Naive thymus-derived CD8-positive, alpha-beta T cell (primary cell): ENCODE results near the gene ORAI3. TPM values are rescaled to one million over a fixed set of nuclear protein-coding genes. Genes with fewer than 3 reads are reported as not detected.
A peak's percentile ranks its signal among the peaks of the same experiment; 100 is the strongest.
"Not testable (repeated sequence)": the region's sequence is repeated elsewhere in the genome, so short reads cannot be mapped to it uniquely, and the experiment has no call there.

ENCODE experiments used
- ATAC-seq, 2 donors: fragments of 150-1000 bp; cut with Tn5 transposase in 1 of 2; sonication (Bioruptor Pico), chemical (Tn5 transposase) in 1 of 2; 1 replicate in 1 of 2; 2 replicates in 1 of 2; pipeline ENCODE4 v1.10.0; 2021; ENCODE audit warnings: mild to moderate bottlenecking in 2 of 2, moderate library complexity in 2 of 2
- POLR2A ChIA-PET: fragments of 350-600 bp; sonication (Branson Sonifier 250); formaldehyde crosslinking; loops from one replicate; lab custom pipeline; 2021; ENCODE audit warnings: antibody characterized with exemption; lab: Charles Lee
- DNase-seq, 10 donors: peaks; one replicate each; pipeline versions ENCODE4 v3.0.0 to v3.0.0-alpha.2; 2020 to 2022
- H3K27ac Mint-ChIP-seq, 10 donors: one replicate each; pipeline ENCODE4 v1.8.0; 2020 to 2022; ENCODE audit warnings: mild to moderate bottlenecking in 10 of 10, mixed read lengths in 10 of 10, moderate library complexity in 4 of 10, inconsistent platforms in 1 of 10
- H3K27me3 Mint-ChIP-seq, 5 donors: one replicate each; pipeline ENCODE4 v1.8.0; 2021 to 2022; ENCODE audit warnings: mixed read lengths in 5 of 5
- H3K36me3 Mint-ChIP-seq, 3 donors: one replicate each; pipeline ENCODE4 v1.8.0; 2020 to 2022; ENCODE audit warnings: mixed read lengths in 3 of 3, mild to moderate bottlenecking in 2 of 3, inconsistent platforms in 1 of 3
- H3K4me1 Mint-ChIP-seq, 4 donors: one replicate each; pipeline ENCODE4 v1.8.0; 2021 to 2022; ENCODE audit warnings: mixed read lengths in 4 of 4
- H3K4me3 Mint-ChIP-seq, 10 donors: one replicate each; pipeline ENCODE4 v1.8.0; 2020 to 2022; ENCODE audit warnings: mild to moderate bottlenecking in 10 of 10, mixed read lengths in 10 of 10, moderate library complexity in 6 of 10, inconsistent platforms in 1 of 10
- H3K9me3 Mint-ChIP-seq, 9 donors: one replicate each; pipeline ENCODE4 v1.8.0; 2020 to 2022; ENCODE audit warnings: mixed read lengths in 9 of 9, mild to moderate bottlenecking in 3 of 9, inconsistent platforms in 1 of 9, moderate library complexity in 1 of 9
- polyA plus RNA-seq, 3 donors: library from polyadenylated mRNA; unstranded; fragments of 300-500 nt; fragmentation: Illumina TruSeq; gene quantifications; one replicate each; pipeline ENCODE4 v1.2.3, GENCODE V29; 2021
- total RNA-seq, 8 experiments: library from RNA in 2 of 8; stranded (reverse) in 2 of 8; gene quantifications; one replicate each; pipeline ENCODE4 v1.2.3 and lab custom pipeline; 2021 to 2026

Gene ORAI3
- total and polyA plus RNA-seq, 5 experiments from 2014 or later: 15.2 to 20.8 (median 16.0) TPM

DNA sequence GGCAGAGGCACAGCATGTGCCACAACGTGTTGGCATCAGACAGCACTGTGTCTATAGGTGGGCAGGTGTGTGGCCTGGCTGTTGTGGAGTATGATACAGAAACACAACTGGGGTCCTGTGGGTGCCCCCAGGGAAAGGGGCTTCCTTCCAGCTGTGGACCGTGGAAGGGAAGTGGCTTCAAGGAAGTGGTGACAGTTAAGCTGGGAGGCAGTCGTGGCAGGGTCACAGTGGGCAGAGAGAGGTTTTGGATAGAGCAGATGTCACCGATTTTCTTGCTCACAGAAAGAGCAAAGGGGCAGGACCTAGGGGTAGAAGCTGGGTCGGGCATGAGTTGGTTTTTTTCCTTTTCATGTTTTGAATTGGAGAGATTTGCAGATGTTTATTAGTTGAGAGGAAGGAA lies 11.2 kb upstream of the ORAI3 start:
- H3K4me3 Mint-ChIP-seq: no peak overlapping the region
- H3K36me3 Mint-ChIP-seq: peaks cover 0 to 4% (median 0%) of the 10 kb centered on the region in 3 donors
- H3K9me3 Mint-ChIP-seq: no peaks in the 10 kb centered on the region
- peak overlapping the region in 2 of 10 donors; percentile 0 to 80 for H3K27ac Mint-ChIP-seq
- H3K4me1 Mint-ChIP-seq: peaks cover 17 to 31% (median 29%) of the 10 kb centered on the region in 4 donors
- ATAC-seq (no peak), DNase-seq (no peak)
- POLR2A ChIA-PET: no interaction called here
- H3K27me3 Mint-ChIP-seq: no peaks in the 10 kb centered on the region

DNA sequence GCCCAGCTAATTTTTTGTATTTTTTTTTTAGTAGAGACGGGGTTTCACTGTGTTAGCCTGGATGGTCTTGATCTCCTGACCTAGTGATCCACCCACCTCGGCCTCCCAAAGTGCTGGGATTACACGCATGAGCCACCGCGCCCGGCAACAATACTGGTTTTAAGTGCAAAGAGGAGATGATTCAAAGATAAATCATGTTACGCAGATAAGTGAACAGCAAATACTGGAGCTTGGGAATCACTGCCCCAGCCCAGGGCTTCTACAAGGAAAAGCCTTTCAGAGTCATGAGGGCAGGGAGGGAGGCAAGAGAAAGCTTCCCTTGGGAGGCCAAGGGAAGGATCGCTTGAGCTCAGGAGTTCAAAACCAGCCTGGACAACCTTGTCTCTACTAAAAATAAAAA lies 9.3 kb upstream of the ORAI3 start:
- not testable (repeated sequence) for DNase-seq, H3K27me3 Mint-ChIP-seq, H3K36me3 Mint-ChIP-seq, H3K27ac Mint-ChIP-seq, H3K4me3 Mint-ChIP-seq, ATAC-seq, H3K9me3 Mint-ChIP-seq
- POLR2A ChIA-PET: interaction anchor here (0.6 to 1.1 kb wide), 2 partner anchors 13 to 15 kb away, joined by 3 to 4 read pairs; no protein-coding TSS in a partner anchor
- H3K4me1 Mint-ChIP-seq: peaks cover 18 to 31% (median 29%) of the 10 kb centered on the region in 4 donors

DNA sequence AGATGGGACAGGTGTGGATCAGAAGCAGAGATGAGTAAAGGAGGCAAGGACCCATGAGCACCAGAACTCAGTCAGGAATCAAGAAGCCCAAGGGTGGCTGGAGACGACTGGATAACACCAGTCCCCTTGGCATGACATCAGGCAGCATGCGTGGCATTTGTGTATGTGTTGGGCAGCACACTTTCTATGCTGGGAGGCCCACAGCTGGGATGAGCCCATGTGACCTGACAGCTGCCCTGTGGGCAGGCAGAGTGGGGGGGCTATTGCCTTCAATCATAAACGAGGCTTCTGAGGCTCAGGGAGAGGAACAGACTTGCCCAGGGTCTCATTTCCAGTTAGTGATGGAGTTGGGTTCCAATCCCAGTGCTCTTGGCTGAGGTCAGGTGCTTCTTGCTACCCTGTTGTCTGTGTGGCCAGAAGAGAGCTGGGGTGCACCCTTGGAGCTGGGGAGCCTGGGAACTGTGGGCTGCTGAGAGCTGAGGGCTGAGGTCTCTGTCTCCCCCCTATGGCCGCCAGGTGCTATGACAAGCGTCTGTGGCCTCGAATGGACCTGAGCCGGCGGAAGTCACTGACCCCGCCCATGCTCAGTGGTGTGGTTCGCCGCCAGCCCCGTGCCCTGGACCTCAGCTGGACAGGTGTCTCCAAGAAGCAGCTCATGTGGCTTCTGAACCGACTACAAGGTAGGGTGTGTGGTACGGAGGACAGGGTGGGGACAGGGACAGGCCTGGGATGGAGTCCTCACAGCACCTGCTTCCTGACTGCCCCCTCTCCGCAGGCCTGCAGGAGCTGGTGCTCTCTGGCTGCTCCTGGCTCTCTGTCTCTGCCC lies 7.1 kb upstream of the ORAI3 start:
- ATAC-seq (peak; percentile 93 to 98), DNase-seq (peak in 9 of 10 donors; percentile 36 to 67 (median 52))
- Mint-ChIP-seq H3K27me3 (no peaks in the 10 kb centered on the region), H3K4me1 (peaks cover 14 to 21% (median 19%) of the 10 kb centered on the region in 4 donors), H3K4me3 (peak overlapping the region in 2 of 10 donors; percentile 12 to 55), H3K9me3 (no peaks in the 10 kb centered on the region), H3K36me3 (peaks cover 0 to 7% (median 4%) of the 10 kb centered on the region in 3 donors), H3K27ac (peak overlapping the region in 4 of 10 donors; percentile 34 to 62 (median 48))
- POLR2A ChIA-PET: interaction anchor here (0.5 to 2.3 kb wide), 8 partner anchors 11 to 238 kb away, joined by 3 to 10 read pairs (median 4); partner anchors contain the start of gene FUS

DNA sequence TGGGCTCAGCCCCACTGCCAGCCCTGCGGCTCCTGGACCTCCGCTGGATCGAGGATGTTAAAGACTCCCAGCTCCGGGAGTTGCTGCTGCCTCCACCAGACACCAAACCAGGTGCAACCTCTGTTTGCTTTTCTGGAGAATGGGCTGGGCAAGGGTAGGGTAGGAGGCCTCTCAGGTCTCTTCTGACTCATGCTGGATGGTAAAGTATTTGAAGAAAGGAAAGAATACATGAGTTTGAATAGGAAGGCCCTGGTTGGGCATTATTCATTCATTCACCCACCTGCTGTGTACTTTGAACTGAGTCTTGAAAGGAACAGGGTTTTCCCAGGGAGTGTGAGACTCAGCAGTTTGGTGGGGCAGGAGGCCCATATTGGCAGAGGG lies 6.5 kb upstream of the ORAI3 start:
- H3K27ac Mint-ChIP-seq: peak overlapping the region in 4 of 10 donors; percentile 4 to 77 (median 37)
- no peaks in the 10 kb centered on the region for H3K9me3 Mint-ChIP-seq

DNA sequence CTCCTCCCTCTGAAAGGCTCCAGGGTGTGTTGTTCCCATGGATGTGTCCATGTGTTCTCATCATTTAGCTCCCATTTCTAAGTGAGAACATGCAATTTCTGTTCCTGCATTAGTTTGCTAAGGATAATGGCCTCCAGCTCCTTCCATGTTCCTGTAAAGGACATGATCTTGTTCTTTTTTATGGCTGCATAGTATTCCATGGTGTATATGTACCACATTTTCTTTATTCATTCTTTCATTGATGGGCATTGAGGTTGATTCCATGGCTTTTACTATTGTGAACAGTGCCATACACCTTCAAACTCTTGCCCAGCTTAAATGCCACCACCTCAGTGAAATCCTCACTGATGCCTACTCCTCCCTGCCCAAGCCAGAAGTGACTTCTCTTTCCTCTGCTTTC lies 4.5 kb upstream of the ORAI3 start:
- POLR2A ChIA-PET: interaction anchor here (0.7 to 0.8 kb wide), 2 partner anchors 130 to 197 kb away, joined by 3 to 12 read pairs; partner anchors contain the start of genes ZNF646 and ZNF668
- Mint-ChIP-seq H3K4me3 (no peak overlapping the region), H3K9me3 (no peaks in the 10 kb centered on the region), H3K27ac (peak overlapping the region in 1 of 10 donors; percentile 66), H3K27me3 (no peaks in the 10 kb centered on the region), H3K36me3 (peaks cover 0 to 7% (median 4%) of the 10 kb centered on the region in 3 donors), H3K4me1 (peaks cover 8 to 20% (median 17%) of the 10 kb centered on the region in 4 donors)
- ATAC-seq (no peak), DNase-seq (no peak)

More for the DNA sequence above, 6.5 kb upstream of the ORAI3 start:
- Mint-ChIP-seq H3K27me3 (no peaks in the 10 kb centered on the region), H3K4me3 (no peak overlapping the region), H3K4me1 (peaks cover 11 to 21% (median 18%) of the 10 kb centered on the region in 4 donors), H3K36me3 (peaks cover 0 to 7% (median 4%) of the 10 kb centered on the region in 3 donors)
- no peak for ATAC-seq
- DNase-seq: no peak
- POLR2A ChIA-PET: interaction anchor here (0.5 to 2.3 kb wide), 8 partner anchors 11 to 495 kb away, joined by 3 to 10 read pairs (median 4); partner anchors contain the start of gene FUS

DNA sequence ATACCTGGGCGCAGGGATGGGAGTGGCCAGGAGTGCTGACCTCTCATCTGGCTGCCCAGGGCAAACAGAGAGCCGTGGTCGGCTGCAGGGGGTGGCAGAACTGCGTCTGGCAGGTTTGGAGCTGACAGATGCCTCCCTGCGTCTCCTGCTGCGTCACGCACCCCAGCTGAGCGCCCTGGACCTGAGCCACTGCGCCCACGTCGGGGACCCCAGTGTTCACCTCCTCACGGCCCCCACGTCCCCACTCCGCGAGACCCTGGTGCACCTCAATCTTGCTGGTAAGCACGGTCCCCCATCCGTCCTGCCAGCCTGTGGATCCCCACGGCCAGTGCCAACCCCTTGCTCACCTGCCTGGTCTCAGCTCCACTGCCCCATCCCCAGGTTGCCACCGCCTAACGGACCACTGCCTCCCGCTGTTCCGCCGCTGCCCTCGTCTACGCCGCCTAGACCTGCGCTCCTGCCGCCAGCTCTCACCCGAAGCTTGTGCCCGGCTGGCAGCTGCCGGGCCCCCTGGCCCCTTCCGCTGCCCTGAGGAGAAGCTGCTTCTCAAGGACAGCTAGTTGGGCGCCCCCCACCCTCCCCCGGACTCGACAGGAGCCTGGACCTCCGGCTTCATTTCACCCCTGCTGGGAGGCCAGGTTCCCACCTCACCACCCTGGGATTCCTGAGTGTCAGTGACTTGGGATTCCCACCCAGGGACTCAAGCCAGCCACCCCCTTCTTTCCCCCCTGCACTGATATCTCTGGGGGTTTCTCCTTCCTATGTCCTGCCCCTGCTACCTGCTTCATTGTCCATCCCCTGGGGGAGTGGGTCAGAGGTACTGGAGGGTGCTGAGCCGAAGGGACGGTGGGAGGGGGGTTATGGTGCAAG lies 2.0 kb upstream of the ORAI3 start:
- Mint-ChIP-seq H3K9me3 (no peaks in the 10 kb centered on the region), H3K4me1 (peaks cover 13 to 32% (median 24%) of the 10 kb centered on the region in 4 donors), H3K36me3 (peaks cover 0 to 6% (median 4%) of the 10 kb centered on the region in 3 donors), H3K4me3 (peak overlapping the region in 7 of 10 donors; percentile 8 to 73 (median 26)), H3K27ac (peak overlapping the region in 6 of 10 donors; percentile 37 to 78 (median 51)), H3K27me3 (no peaks in the 10 kb centered on the region)
- no peak for ATAC-seq
- DNase-seq: no peak
- POLR2A ChIA-PET: interaction anchor here (1.1 kb wide), 1 partner anchor 21 kb away, joined by 3 read pairs; no protein-coding TSS in a partner anchor

DNA sequence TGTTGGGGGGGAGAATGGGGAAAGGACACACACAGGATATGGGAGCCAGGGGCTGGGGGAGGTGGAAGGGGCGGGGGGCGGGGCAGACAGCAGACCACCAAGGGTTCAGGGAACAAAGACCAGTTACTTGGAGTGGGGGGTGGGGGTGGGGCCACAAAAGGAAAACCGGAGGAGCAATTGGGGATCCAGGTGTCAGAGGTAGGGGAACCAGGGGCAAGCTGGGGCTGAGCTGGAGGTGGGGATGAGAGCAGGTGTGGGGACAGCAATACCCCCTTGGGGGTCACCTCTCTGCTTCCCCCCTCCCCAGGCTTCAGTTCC lies 1.4 kb upstream of the ORAI3 start:
- ATAC-seq: no peak
- peak overlapping the region in 1 of 10 donors; percentile 40 for H3K27ac Mint-ChIP-seq
- peaks cover 0 to 6% (median 4%) of the 10 kb centered on the region in 3 donors for H3K36me3 Mint-ChIP-seq
- peaks cover 13 to 28% (median 18%) of the 10 kb centered on the region in 4 donors for H3K4me1 Mint-ChIP-seq
- no peak overlapping the region for H3K4me3 Mint-ChIP-seq
- no peaks in the 10 kb centered on the region for H3K27me3 Mint-ChIP-seq
- no peaks in the 10 kb centered on the region for H3K9me3 Mint-ChIP-seq
- POLR2A ChIA-PET: interaction anchor here (1.1 kb wide), 1 partner anchor 21 kb away, joined by 3 read pairs; no protein-coding TSS in a partner anchor
- DNase-seq: no peak

DNA sequence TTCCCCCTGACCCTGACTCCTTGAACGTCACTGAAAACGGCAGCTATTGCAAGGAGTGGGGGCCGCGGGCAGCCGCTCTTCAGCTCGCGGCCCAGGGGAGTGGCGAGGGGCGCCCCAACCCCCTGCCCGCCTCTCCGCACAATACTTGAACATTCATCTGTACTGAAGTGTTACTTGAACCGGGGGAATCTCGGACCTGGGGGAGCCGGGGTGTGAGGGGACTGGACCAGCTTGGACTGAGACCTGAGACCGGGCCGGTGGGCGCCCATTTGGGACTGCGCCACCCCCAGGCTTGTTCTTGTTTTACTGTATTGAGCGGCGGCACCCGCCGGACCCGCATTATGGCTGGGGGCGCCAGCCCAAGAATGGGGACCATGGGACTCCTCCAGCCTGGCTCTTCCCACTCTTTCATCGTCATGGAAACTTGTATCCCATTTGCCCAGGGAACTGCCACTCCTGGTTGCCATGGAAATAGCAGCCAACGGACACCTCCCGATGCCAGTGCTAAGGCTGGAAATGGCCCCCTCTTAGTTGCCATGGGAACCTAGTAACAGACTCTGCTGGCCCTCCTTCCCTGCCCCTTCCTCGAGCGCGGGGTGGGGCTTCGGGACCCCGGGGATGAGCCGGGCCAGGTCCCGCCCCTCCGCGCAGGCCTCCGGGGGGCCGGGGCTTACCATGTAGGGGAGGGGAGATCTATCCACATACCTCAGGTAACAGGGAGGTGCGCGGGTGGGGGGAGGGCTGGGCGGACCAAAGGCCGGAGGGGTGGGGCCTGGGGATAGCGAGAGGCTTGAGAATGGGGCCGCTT lies 805 bp upstream of the ORAI3 start:
- POLR2A ChIA-PET: interaction anchor here (0.6 to 1.9 kb wide), 2 partner anchors 10 to 882 kb away, joined by 3 to 6 read pairs; partner anchors contain the start of gene SETD1A
- H3K4me3 Mint-ChIP-seq: peak overlapping the region in 8 of 10 donors; percentile 4 to 88 (median 24)

DNA sequence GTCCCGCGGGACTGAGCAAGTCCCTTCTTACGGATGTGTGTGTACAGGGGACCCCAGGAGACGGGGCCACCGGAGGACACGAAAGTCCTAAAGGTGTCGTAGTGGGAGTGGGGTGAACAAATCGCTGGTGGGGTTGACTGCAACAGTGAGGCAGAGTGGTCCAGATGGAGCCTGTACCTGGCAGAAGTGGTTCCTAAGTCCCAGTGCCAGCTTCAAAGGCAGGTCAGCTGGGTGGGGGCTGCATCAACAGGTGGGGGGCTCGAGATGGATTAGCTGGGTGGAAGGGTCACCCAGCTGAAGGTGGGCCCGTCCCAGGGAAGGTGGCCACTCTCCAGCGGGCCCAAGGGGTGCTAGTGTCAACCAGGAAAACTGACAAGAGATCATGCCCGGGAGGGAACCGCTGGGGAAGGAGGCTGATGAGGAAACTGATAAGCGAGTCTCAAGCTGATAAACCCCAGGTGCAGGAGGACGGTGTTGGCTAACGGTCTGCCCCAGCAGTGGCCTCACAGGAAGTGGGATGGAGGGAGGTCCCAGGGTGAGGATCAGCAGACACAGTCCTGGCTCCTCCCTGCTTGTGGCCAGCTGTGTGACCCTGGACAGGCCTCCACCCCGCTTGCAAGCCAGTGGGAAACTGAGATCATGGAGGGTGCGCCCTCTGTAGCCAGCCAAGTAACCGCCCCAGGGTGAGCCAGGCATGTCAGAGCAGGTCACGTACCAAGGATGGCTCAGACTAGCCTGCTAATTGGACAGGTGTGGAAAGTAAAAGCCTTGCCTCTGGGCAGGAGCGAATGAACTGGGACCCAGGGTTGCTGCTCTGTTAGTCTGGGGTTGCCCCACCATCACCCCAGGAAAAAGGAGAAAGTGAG lies 1.0 kb downstream of the ORAI3 start:
- Mint-ChIP-seq H3K4me1 (peaks cover 14 to 29% (median 21%) of the 10 kb centered on the region in 4 donors), H3K27me3 (no peaks in the 10 kb centered on the region), H3K9me3 (no peaks in the 10 kb centered on the region), H3K27ac (peak overlapping the region; percentile 73 to 93 (median 86)), H3K4me3 (peak overlapping the region; percentile 85 to 96 (median 90)), H3K36me3 (no peaks in the 10 kb centered on the region)
- DNase-seq (peak in 3 of 10 donors; percentile 6 to 24 (median 22)), ATAC-seq (peak; percentile 32 to 43)
- POLR2A ChIA-PET: interaction anchor here (0.6 to 2.0 kb wide), 8 partner anchors 8 to 509 kb away, joined by 3 to 8 read pairs (median 3); partner anchors contain the start of genes ARMC5, SETD1A, ZNF646 and ZNF668

More for the DNA sequence above, 805 bp upstream of the ORAI3 start:
- peak overlapping the region in 6 of 10 donors; percentile 6 to 78 (median 55) for H3K27ac Mint-ChIP-seq
- ATAC-seq: peak; percentile 37 to 41
- H3K27me3 Mint-ChIP-seq: no peaks in the 10 kb centered on the region
- H3K36me3 Mint-ChIP-seq: peaks cover 0 to 4% (median 4%) of the 10 kb centered on the region in 3 donors
- DNase-seq: peak in 4 of 10 donors; percentile 20 to 72 (median 28)
- H3K9me3 Mint-ChIP-seq: no peaks in the 10 kb centered on the region
- H3K4me1 Mint-ChIP-seq: peaks cover 11 to 24% (median 14%) of the 10 kb centered on the region in 4 donors

DNA sequence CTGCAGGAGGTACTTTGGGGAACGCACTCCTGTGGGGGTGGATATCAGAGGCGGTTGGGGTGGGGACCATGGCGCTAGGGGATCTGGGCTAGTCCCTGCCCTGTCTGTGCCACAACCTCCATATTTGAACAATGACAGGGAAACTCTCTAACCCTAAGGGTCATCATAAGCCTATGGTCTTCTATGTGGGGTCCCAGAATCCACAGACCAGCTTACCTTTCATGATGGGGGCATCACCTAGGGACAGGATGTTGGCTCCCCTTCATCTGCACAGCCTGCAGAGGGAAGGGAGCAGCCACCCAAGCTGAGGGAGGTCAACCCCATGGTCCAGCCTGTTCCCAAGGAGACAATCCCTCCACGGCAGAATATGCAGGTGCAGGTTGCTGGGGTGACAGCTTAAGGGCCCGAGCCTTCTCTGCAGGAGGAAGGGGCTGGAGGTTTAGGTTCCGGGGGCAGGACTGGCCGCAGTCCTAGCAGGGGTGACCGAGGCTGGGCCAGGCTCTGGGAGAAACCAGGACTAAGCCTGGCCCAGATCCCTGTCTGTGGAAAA lies 1.7 kb downstream of the ORAI3 start:
- H3K36me3 Mint-ChIP-seq: no peaks in the 10 kb centered on the region
- ATAC-seq: peak in 1 of 2 donors; percentile 5
- no peaks in the 10 kb centered on the region for H3K27me3 Mint-ChIP-seq
- no peaks in the 10 kb centered on the region for H3K9me3 Mint-ChIP-seq
- DNase-seq: no peak
- H3K4me3 Mint-ChIP-seq: peak overlapping the region; percentile 85 to 96 (median 90)
- peaks cover 14 to 29% (median 21%) of the 10 kb centered on the region in 4 donors for H3K4me1 Mint-ChIP-seq
- H3K27ac Mint-ChIP-seq: peak overlapping the region in 7 of 10 donors; percentile 73 to 93 (median 88)
- POLR2A ChIA-PET: interaction anchor here (0.6 to 2.0 kb wide), 5 partner anchors 8 to 509 kb away, joined by 3 to 8 read pairs (median 3); partner anchors contain the start of genes ARMC5, ZNF646 and ZNF668
